A549 (cell line): Measurements from ENCODE around the gene PSMB11.

Source experiments
- CBX8 ChIP-seq: fragments of 200-600 bp; sonication (generic); IDR thresholded peaks from 2 replicates; pipeline ENCODE4 v1.6.1; 2016
- POLR2A ChIP-seq: IDR thresholded peaks from 2 replicates; pipeline ENCODE4 v1.6.1; 2012; ENCODE audit warnings: mild to moderate bottlenecking, low read length
- RAD21 ChIP-seq, 2 experiments: fragments of >200 bp in 1 of 2; sonication (Bioruptor Twin) in 1 of 2; formaldehyde crosslinking in 1 of 2; IDR thresholded peaks in 1 of 2; conservative IDR thresholded peaks in 1 of 2; 2 replicates in 1 of 2; 3 replicates in 1 of 2; pipeline ENCODE4 v1.6.1; 2012 to 2018; ENCODE audit warnings: inconsistent platforms in 1 of 2
- ZC3H11A ChIP-seq: fragments of 450-650 bp; IDR thresholded peaks from 2 replicates; pipeline ENCODE4 v1.6.1; 2014; ENCODE audit warnings: antibody characterized with exemption, mild to moderate bottlenecking
- ZNF302 ChIP-seq: fragments of 250-450 bp; sonication (Bioruptor Pico); IDR thresholded peaks from 2 replicates; pipeline ENCODE4 v1.9.0; 2021; ENCODE audit warnings: inconsistent platforms, mild to moderate bottlenecking, moderate library complexity
- TF ChIP-seq, protein P1 (sequence below): fragments of >200 bp; sonication (Bioruptor Twin); formaldehyde crosslinking; IDR thresholded peaks from 3 replicates; pipeline ENCODE4 v1.5.1; 2016
- TF ChIP-seq, protein P2 (sequence below): IDR thresholded peaks from 2 replicates; pipeline ENCODE4 v1.6.1; 2012

DNA sequence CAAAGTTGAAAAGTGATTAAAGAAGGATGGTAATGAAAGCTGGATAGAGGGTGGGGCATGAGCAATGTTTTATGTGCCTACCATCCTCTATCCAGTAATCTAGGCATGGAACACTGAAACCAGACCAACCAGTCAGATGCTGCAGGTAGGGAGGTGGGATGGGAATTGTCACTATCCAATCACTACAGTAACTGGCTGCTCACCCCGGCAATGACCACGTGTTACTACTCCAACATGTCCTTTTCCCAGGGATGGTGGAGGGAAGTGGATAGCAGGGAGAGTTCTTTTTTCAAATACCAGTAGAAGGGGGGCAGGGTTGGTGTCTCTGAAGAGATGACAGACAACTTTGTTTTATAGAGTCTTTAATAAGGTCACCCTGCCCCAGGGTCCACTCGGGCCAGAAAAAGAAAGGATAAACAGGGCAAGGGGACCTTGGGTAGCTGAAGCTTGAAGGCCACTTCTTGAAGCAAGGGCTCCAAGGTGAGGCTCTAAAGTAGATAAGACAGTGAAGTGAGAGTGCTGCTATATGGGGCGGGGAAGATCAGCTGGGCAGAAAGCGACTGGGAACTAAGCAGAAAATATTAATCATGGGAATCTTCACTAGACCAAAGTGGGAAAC is 30.0 kb downstream of the PSMB11 start:
- TF ChIP-seq, protein P1, sequence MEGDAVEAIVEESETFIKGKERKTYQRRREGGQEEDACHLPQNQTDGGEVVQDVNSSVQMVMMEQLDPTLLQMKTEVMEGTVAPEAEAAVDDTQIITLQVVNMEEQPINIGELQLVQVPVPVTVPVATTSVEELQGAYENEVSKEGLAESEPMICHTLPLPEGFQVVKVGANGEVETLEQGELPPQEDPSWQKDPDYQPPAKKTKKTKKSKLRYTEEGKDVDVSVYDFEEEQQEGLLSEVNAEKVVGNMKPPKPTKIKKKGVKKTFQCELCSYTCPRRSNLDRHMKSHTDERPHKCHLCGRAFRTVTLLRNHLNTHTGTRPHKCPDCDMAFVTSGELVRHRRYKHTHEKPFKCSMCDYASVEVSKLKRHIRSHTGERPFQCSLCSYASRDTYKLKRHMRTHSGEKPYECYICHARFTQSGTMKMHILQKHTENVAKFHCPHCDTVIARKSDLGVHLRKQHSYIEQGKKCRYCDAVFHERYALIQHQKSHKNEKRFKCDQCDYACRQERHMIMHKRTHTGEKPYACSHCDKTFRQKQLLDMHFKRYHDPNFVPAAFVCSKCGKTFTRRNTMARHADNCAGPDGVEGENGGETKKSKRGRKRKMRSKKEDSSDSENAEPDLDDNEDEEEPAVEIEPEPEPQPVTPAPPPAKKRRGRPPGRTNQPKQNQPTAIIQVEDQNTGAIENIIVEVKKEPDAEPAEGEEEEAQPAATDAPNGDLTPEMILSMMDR = no peak
- TF ChIP-seq, protein P2, sequence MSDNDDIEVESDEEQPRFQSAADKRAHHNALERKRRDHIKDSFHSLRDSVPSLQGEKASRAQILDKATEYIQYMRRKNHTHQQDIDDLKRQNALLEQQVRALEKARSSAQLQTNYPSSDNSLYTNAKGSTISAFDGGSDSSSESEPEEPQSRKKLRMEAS = no peak
- TF ChIP-seq RAD21 (conservative IDR thresholded peaks at IDR 0.05 in 1 of 2, IDR thresholded peaks at IDR 0.05 in 1 of 2) (no peak), ZNF302 (CRISPR knock-in tag) (no peak), ZC3H11A (no peak), CBX8 (no peak), POLR2A (no peak)
